HepG2 (cell line): Measurements from ENCODE around the gene STMN3. TPM values are rescaled to one million over a fixed set of nuclear protein-coding genes. Genes with fewer than 3 reads are reported as not detected.

Experiments used
- ARID3A ChIP-seq: IDR thresholded peaks from 2 replicates; pipeline ENCODE4 v1.6.1; 2012; ENCODE audit warnings: low read depth, low read length, improper control_type of control experiment
- DNMT1 ChIP-seq: sonication (generic); formaldehyde crosslinking; IDR thresholded peaks from 2 replicates; pipeline ENCODE4 v1.5.1; 2020; ENCODE audit warnings: mild to moderate bottlenecking, missing genetic modification reagents
- KDM4B ChIP-seq: sonication (generic); formaldehyde crosslinking; IDR thresholded peaks from 2 replicates; pipeline ENCODE4 v1.4.0; 2020; ENCODE audit warnings: missing genetic modification reagents
- MAF1 ChIP-seq: sonication (generic); formaldehyde crosslinking; IDR thresholded peaks from 2 replicates; pipeline ENCODE4 v1.5.0; 2020; ENCODE audit warnings: missing genetic modification reagents, borderline replicate concordance
- MNT ChIP-seq: fragments of 450-650 bp; IDR thresholded peaks from 2 replicates; pipeline ENCODE4 v1.6.1; 2016
- MXI1 ChIP-seq: IDR thresholded peaks from 3 replicates; pipeline ENCODE4 v1.6.1; 2012; ENCODE audit warnings: low read depth, low read length, inconsistent platforms, borderline replicate concordance
- NCOA5 ChIP-seq: sonication (generic); formaldehyde crosslinking; IDR thresholded peaks from 2 replicates; pipeline ENCODE4 v1.4.0; 2020; ENCODE audit warnings: missing genetic modification reagents
- NFKB2 ChIP-seq: sonication (generic); formaldehyde crosslinking; IDR thresholded peaks from 2 replicates; pipeline ENCODE4 v1.4.0; 2020; ENCODE audit warnings: missing genetic modification reagents, borderline replicate concordance
- NFYB ChIP-seq: sonication (generic); formaldehyde crosslinking; IDR thresholded peaks from 2 replicates; pipeline ENCODE4 v1.4.0; 2020; ENCODE audit warnings: missing genetic modification reagents
- PCBP2 ChIP-seq: fragments of 200-400 bp; formaldehyde crosslinking; optimal IDR thresholded peaks from 2 replicates; pipeline ENCODE3; 2018; ENCODE audit warnings: low read length, low read depth; ENCODE audit not compliant: poor library complexity, severe bottlenecking
- POLR2AphosphoS5 ChIP-seq: IDR thresholded peaks from 2 replicates; pipeline ENCODE4 v1.6.1; 2012; ENCODE audit warnings: low read depth, low read length
- POLR2G ChIP-seq: fragments of 200-400 bp; formaldehyde crosslinking; IDR thresholded peaks from 2 replicates; pipeline ENCODE4 v1.6.1; 2018; ENCODE audit warnings: mild to moderate bottlenecking, low read depth, low read length, moderate library complexity
- RARA ChIP-seq: IDR thresholded peaks from 2 replicates; pipeline ENCODE4 v1.6.1; 2016; ENCODE audit warnings: missing genetic modification reagents, missing compliant biosample characterization
- SAP130 ChIP-seq: IDR thresholded peaks from 2 replicates; pipeline ENCODE4 v1.6.1; 2016; ENCODE audit warnings: low read depth
- YY1 ChIP-seq: IDR thresholded peaks from 2 replicates; pipeline ENCODE4 v1.6.1; 2011; ENCODE audit warnings: low read length, low read depth, moderate library complexity, mild to moderate bottlenecking; ENCODE audit not compliant: insufficient read depth, insufficient replicate concordance
- ZFP36L1 ChIP-seq: sonication (generic); formaldehyde crosslinking; IDR thresholded peaks from 2 replicates; pipeline ENCODE4 v1.8.0; 2022; ENCODE audit warnings: mild to moderate bottlenecking, missing genetic modification reagents, moderate library complexity
- ZNF10 ChIP-seq: sonication (generic); formaldehyde crosslinking; IDR thresholded peaks from 2 replicates; pipeline ENCODE4 v1.4.0; 2020; ENCODE audit warnings: mild to moderate bottlenecking, low read depth, missing genetic modification reagents, borderline replicate concordance
- ZNF17 ChIP-seq: sonication (generic); formaldehyde crosslinking; IDR thresholded peaks from 2 replicates; pipeline ENCODE4 v1.5.0; 2020; ENCODE audit warnings: mild to moderate bottlenecking, missing genetic modification reagents
- ZNF326 ChIP-seq: sonication (generic); formaldehyde crosslinking; IDR thresholded peaks from 2 replicates; pipeline ENCODE4 v1.4.0; 2020; ENCODE audit warnings: missing genetic modification reagents, borderline replicate concordance
- ZNF33A ChIP-seq: sonication (generic); formaldehyde crosslinking; IDR thresholded peaks from 2 replicates; pipeline ENCODE4 v1.5.1; 2020; ENCODE audit warnings: missing genetic modification reagents, mild to moderate bottlenecking, moderate library complexity, borderline replicate concordance
- ZNF431 ChIP-seq: sonication (generic); formaldehyde crosslinking; IDR thresholded peaks from 2 replicates; pipeline ENCODE4 v1.9.0; 2022; ENCODE audit warnings: missing genetic modification reagents, low read depth, mild to moderate bottlenecking, borderline replicate concordance
- ZNF451 ChIP-seq: sonication (generic); formaldehyde crosslinking; IDR thresholded peaks from 2 replicates; pipeline ENCODE4 v1.5.0; 2020; ENCODE audit warnings: mild to moderate bottlenecking, missing genetic modification reagents
- ZNF710 ChIP-seq: sonication (generic); formaldehyde crosslinking; IDR thresholded peaks from 2 replicates; pipeline ENCODE4 v1.5.0; 2020; ENCODE audit warnings: mild to moderate bottlenecking, missing genetic modification reagents, borderline replicate concordance
- ZNF75D ChIP-seq: sonication (generic); formaldehyde crosslinking; IDR thresholded peaks from 2 replicates; pipeline ENCODE4 v1.8.1; 2023; ENCODE audit warnings: missing genetic modification reagents, mild to moderate bottlenecking, borderline replicate concordance
- ZNF775 ChIP-seq: sonication (generic); formaldehyde crosslinking; IDR thresholded peaks from 2 replicates; pipeline ENCODE4 v1.4.0; 2020; ENCODE audit warnings: missing genetic modification reagents, mild to moderate bottlenecking, moderate library complexity, borderline replicate concordance
- ZNF777 ChIP-seq: sonication (generic); formaldehyde crosslinking; IDR thresholded peaks from 2 replicates; pipeline ENCODE4 v1.4.0; 2020; ENCODE audit warnings: missing genetic modification reagents
- ZNF788 ChIP-seq: sonication (generic); formaldehyde crosslinking; IDR thresholded peaks from 2 replicates; pipeline ENCODE4 v1.5.0; 2020; ENCODE audit warnings: mild to moderate bottlenecking, missing genetic modification reagents, borderline replicate concordance
- polyA plus RNA-seq, 8 experiments: library from polyadenylated mRNA; depleted of rRNA in 3 of 8; stranded (reverse) in 7 of 8; unstranded in 1 of 8; fragments of >200 nt; fragmentation: Illumina TruSeq in 4 of 8; extraction: Trizol in 4 of 8; gene quantifications; 2 replicates each; pipeline versions ENCODE4 v1.2.1 to v1.2.3, GENCODE V29; 2011 to 2016; ENCODE audit warnings: low read depth in 4 of 8, missing spikeins in 1 of 8, mixed read lengths in 1 of 8; ENCODE audit not compliant: insufficient read depth in 1 of 8
- total RNA-seq, 5 experiments: library from RNA; depleted of rRNA; stranded (reverse); fragments of >200 nt; fragmentation: Illumina TruSeq; extraction: Trizol; gene quantifications; 2 replicates each; pipeline ENCODE4 v1.2.3, GENCODE V29; 2016; ENCODE audit warnings: low read depth in 1 of 5

STMN3 gene
- total and polyA plus RNA-seq, 2 of the 13 experiments (the other 11 are each of a cell fraction or from before 2014, with no cell fraction given), result 21.0 to 48.3 TPM

GRCh38 chr20:63702036-63702665 is 48.9 kb upstream of the STMN3 start (continued):
- TF ChIP-seq MXI1, result no peak
- TF ChIP-seq ZNF431 (CRISPR knock-in tag), result no peak
- no peak for TF ChIP-seq PCBP2
- 0 out of 2 replicates have a peak, but pooled peaks have one; percentile 43 for TF ChIP-seq NFKB2 (CRISPR knock-in tag)
- no peak for TF ChIP-seq YY1
- 0 out of 2 replicates have a peak, but pooled peaks have one; percentile 74 for TF ChIP-seq DNMT1 (CRISPR knock-in tag)
- no peak for TF ChIP-seq RARA
- no peak for TF ChIP-seq MAF1
- TF ChIP-seq ZNF17 (CRISPR knock-in tag), result no peak
- no peak for TF ChIP-seq ZNF75D (CRISPR knock-in tag)
- TF ChIP-seq MNT, result no peak
- no peak for TF ChIP-seq SAP130
- TF ChIP-seq ZNF10 (CRISPR knock-in tag), result no peak
- no peak for TF ChIP-seq NFYB (CRISPR knock-in tag)
- TF ChIP-seq POLR2G, result 0 out of 2 replicates have a peak, but pooled peaks have one; percentile 30
- TF ChIP-seq KDM4B, result no peak
- TF ChIP-seq ZNF33A (CRISPR knock-in tag), result no peak
- TF ChIP-seq POLR2AphosphoS5, result 0 out of 2 replicates have a peak, but pooled peaks have one; percentile 12
- peak; percentile 70; the same call in 1 of the 2 replicates for TF ChIP-seq ZNF326 (CRISPR knock-in tag)
- TF ChIP-seq ZNF788, result peak; percentile 40; the same call in 1 of the 2 replicates
- no peak for TF ChIP-seq ARID3A
- TF ChIP-seq ZNF775 (CRISPR knock-in tag), result no peak
- TF ChIP-seq ZNF451 (CRISPR knock-in tag), result no peak
- no peak for TF ChIP-seq ZNF777 (CRISPR knock-in tag)
- no peak for TF ChIP-seq NCOA5 (CRISPR knock-in tag)
- TF ChIP-seq ZNF710 (CRISPR knock-in tag), result no peak
- no peak for TF ChIP-seq ZFP36L1 (CRISPR knock-in tag)
